Cardiac fibroblast (primary cell): Measurements from ENCODE around the gene KIAA0513.

Source experiments
- DNase-seq, 2 donors: peaks; one replicate each; pipeline versions ENCODE4 v3.0.0 to v3.0.0-alpha.2; 2010; ENCODE audit warnings: low read depth in 2 of 2
- H3K4me3 ChIP-seq, 2 donors: replicated peaks in 1 of 2; 1 replicate in 1 of 2; 2 replicates in 1 of 2; pipeline ENCODE4 v1.5.1; 2011; ENCODE audit warnings: low read depth in 2 of 2, low read length in 2 of 2, mild to moderate bottlenecking in 2 of 2, moderate library complexity in 1 of 2
- CTCF ChIP-seq: IDR thresholded peaks from one replicate; pipeline ENCODE4 v1.5.1; 2011; ENCODE audit warnings: low read depth, mild to moderate bottlenecking, low read length, inconsistent platforms

The KIAA0513 gene

GRCh38 chr16:85125570-85126393 lies 98.2 kb downstream of the KIAA0513 start:
- no peak for DNase-seq
- H3K4me3 ChIP-seq: no peak overlapping the region
- no peak for TF ChIP-seq CTCF

- no peak for TF ChIP-seq CTCF
- DNase-seq: no peak
Observed at GRCh38 chr16:85126394-85126704, 98.8 kb downstream of the KIAA0513 start.

GRCh38 chr16:85126705-85127378 lies 99.2 kb downstream of the KIAA0513 start:
- no peak overlapping the region for H3K4me3 ChIP-seq
- no peak for TF ChIP-seq CTCF
- DNase-seq: peak; percentile 71 to 93

More at GRCh38 chr16:85126394-85126704, 98.8 kb downstream of the KIAA0513 start:
- H3K4me3 ChIP-seq: no peak overlapping the region

GRCh38 chr16:85127379-85127723 lies 99.8 kb downstream of the KIAA0513 start:
- no peak overlapping the region for H3K4me3 ChIP-seq
- TF ChIP-seq CTCF: no peak

GRCh38 chr16:85128079-85128837 lies 100.7 kb downstream of the KIAA0513 start:
- no peak for TF ChIP-seq CTCF
- no peak overlapping the region for H3K4me3 ChIP-seq

More at GRCh38 chr16:85127379-85127723, 99.8 kb downstream of the KIAA0513 start:
- DNase-seq: no peak

GRCh38 chr16:85129876-85130704 lies 102.5 kb downstream of the KIAA0513 start:
- DNase-seq: peak; percentile 38 to 89
- no peak overlapping the region for H3K4me3 ChIP-seq
- no peak for TF ChIP-seq CTCF

More at GRCh38 chr16:85128079-85128837, 100.7 kb downstream of the KIAA0513 start:
- no peak for DNase-seq
